NB4 (cell line): Measurements from ENCODE around the gene COX6B2.
A peak's percentile ranks its signal among the peaks of the same experiment; 100 is the strongest.

Source experiments
- DNase-seq: peaks from one replicate; pipeline ENCODE4 v3.0.0; 2010; ENCODE audit warnings: low read depth
- H3K4me3 ChIP-seq: one replicate; pipeline ENCODE4 v1.5.1; 2011; ENCODE audit warnings: mild to moderate bottlenecking, low read depth, low read length, moderate library complexity
- CTCF ChIP-seq: IDR thresholded peaks from one replicate; pipeline ENCODE4 v1.5.1; 2012; ENCODE audit warnings: low read depth, low read length
- MYC ChIP-seq: IDR thresholded peaks from 2 replicates; pipeline ENCODE4 v1.6.1; 2011; ENCODE audit warnings: low read depth, low read length
- POLR2A ChIP-seq: IDR thresholded peaks from 2 replicates; pipeline ENCODE4 v1.6.1; 2011; ENCODE audit warnings: mild to moderate bottlenecking; ENCODE audit not compliant: insufficient read length; ENCODE audit errors: extremely low read depth
- TF ChIP-seq, protein P1 (sequence below): IDR thresholded peaks from 2 replicates; pipeline ENCODE4 v1.6.1; 2011; ENCODE audit warnings: low read depth, low read length

COX6B2 gene

GRCh38 chr19:55353356-55353802 lies 1.1 kb downstream of the COX6B2 start:
- TF ChIP-seq, protein P1, sequence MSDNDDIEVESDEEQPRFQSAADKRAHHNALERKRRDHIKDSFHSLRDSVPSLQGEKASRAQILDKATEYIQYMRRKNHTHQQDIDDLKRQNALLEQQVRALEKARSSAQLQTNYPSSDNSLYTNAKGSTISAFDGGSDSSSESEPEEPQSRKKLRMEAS, result no peak
- TF ChIP-seq POLR2A, result no peak
- no peak for TF ChIP-seq MYC
- no peak for DNase-seq
- no peak overlapping the region for H3K4me3 ChIP-seq

GRCh38 chr19:55352549-55353145 lies 1.9 kb downstream of the COX6B2 start:
- H3K4me3 ChIP-seq, result no peak overlapping the region

GRCh38 chr19:55352040-55352439 lies 2.5 kb downstream of the COX6B2 start:
- no peak for TF ChIP-seq POLR2A
- TF ChIP-seq CTCF, result no peak
- no peak for TF ChIP-seq MYC
- TF ChIP-seq, protein P1, result no peak
- DNase-seq, result peak; percentile 39
- H3K4me3 ChIP-seq, result no peak overlapping the region

More at GRCh38 chr19:55352549-55353145, 1.9 kb downstream of the COX6B2 start:
- TF ChIP-seq, protein P1, result no peak
- no peak for TF ChIP-seq POLR2A
- no peak for TF ChIP-seq CTCF
- no peak for TF ChIP-seq MYC
- no peak for DNase-seq

GRCh38 chr19:55350620-55351315 lies 3.8 kb downstream of the COX6B2 start:
- TF ChIP-seq CTCF (no peak), POLR2A (no peak), MYC (no peak)
- TF ChIP-seq, protein P1, result no peak
- DNase-seq, result no peak

GRCh38 chr19:55348317-55349034 lies 6.0 kb downstream of the COX6B2 start:
- TF ChIP-seq POLR2A (no peak), CTCF (no peak), MYC (no peak)
- TF ChIP-seq, protein P1, result no peak
- no peak for DNase-seq
- no peak overlapping the region for H3K4me3 ChIP-seq

More at GRCh38 chr19:55350620-55351315, 3.8 kb downstream of the COX6B2 start:
- H3K4me3 ChIP-seq, result no peak overlapping the region
